ENCODE data around the gene CPNE4. TPM values are rescaled to one million over a fixed set of nuclear protein-coding genes. Genes with fewer than 3 reads are reported as not detected.

The CPNE4 gene
- total RNA-seq, 1 experiment from 2014 or later: 5.7 TPM

GRCh38 chr3:131605916-131606315 lies 428.9 kb downstream of the CPNE4 start:
- H3K4me3 ChIP-seq (ENCODE audit: low read depth, low read length, poor library complexity, severe bottlenecking): no peak overlapping the region
- H3K27me3 ChIP-seq (replicated peaks; ENCODE audit: insufficient read depth, low read depth, low read length, poor library complexity): peaks cover 7% of the 10 kb centered on the region
- intact Hi-C loops (cut with micrococcal nuclease; ENCODE audit: unreplicated experiment): no loop called here
- H3K4me1 ChIP-seq (ENCODE audit: insufficient read depth, low read length, poor library complexity, severe bottlenecking): no peaks in the 10 kb centered on the region
- POLR2A ChIA-PET (ENCODE audit: low non-redundant PET): no interaction called here
- TF ChIP-seq EZH2 (IDR thresholded peaks at IDR 0.05; ENCODE audit: borderline replicate concordance, low read depth, low read length, poor library complexity, severe bottlenecking) (no peak), CTCF (conservative IDR thresholded peaks at IDR 0.05; ENCODE audit: low read depth, low read length) (no peak)
- CTCF ChIA-PET: no interaction called here
- H3K36me3 ChIP-seq (ENCODE audit: insufficient read depth, low read length, poor library complexity, severe bottlenecking): no peaks in the 10 kb centered on the region
- no peaks in the 10 kb centered on the region for H3K9me3 ChIP-seq (ENCODE audit: low read depth, low read length, poor library complexity, severe bottlenecking)
- no TSS peak for BruUV-seq (replicated peaks)
- no peak for DNase-seq (ENCODE audit: low spot score)
- no peak overlapping the region for H3K27ac ChIP-seq (ENCODE audit: low read depth, low read length, poor library complexity, severe bottlenecking)

GRCh38 chr3:131602011-131602779 lies 432.6 kb downstream of the CPNE4 start:
- H3K27me3 ChIP-seq (replicated peaks; ENCODE audit: insufficient read depth, low read depth, low read length, poor library complexity): peaks cover 7% of the 10 kb centered on the region
- POLR2A ChIA-PET (ENCODE audit: low non-redundant PET): interaction anchor here (0.6 kb wide), 1 partner anchor 86 kb away, joined by 4 read pairs; no protein-coding TSS in a partner anchor
- H3K4me1 ChIP-seq (ENCODE audit: insufficient read depth, low read length, poor library complexity, severe bottlenecking): no peaks in the 10 kb centered on the region
- TF ChIP-seq EZH2 (IDR thresholded peaks at IDR 0.05; ENCODE audit: borderline replicate concordance, low read depth, low read length, poor library complexity, severe bottlenecking): no peak
- no peak for TF ChIP-seq CTCF (conservative IDR thresholded peaks at IDR 0.05; ENCODE audit: low read depth, low read length)
- no peak overlapping the region for H3K4me3 ChIP-seq (ENCODE audit: low read depth, low read length, poor library complexity, severe bottlenecking)
- H3K36me3 ChIP-seq (ENCODE audit: insufficient read depth, low read length, poor library complexity, severe bottlenecking): no peaks in the 10 kb centered on the region
- CTCF ChIA-PET: no interaction called here
- H3K9me3 ChIP-seq (ENCODE audit: low read depth, low read length, poor library complexity, severe bottlenecking): no peaks in the 10 kb centered on the region
- BruUV-seq (replicated peaks): no TSS peak
- DNase-seq (ENCODE audit: low spot score): peak; percentile 73
- intact Hi-C loops (cut with micrococcal nuclease; ENCODE audit: unreplicated experiment): no loop called here
- no peak overlapping the region for H3K27ac ChIP-seq (ENCODE audit: low read depth, low read length, poor library complexity, severe bottlenecking)

GRCh38 chr3:131597816-131598215 lies 437.0 kb downstream of the CPNE4 start:
- Histone ChIP-seq H3K9me3 (ENCODE audit: low read depth, low read length, poor library complexity, severe bottlenecking) (no peaks in the 10 kb centered on the region), H3K27ac (ENCODE audit: low read depth, low read length, poor library complexity, severe bottlenecking) (no peak overlapping the region), H3K27me3 (replicated peaks; ENCODE audit: insufficient read depth, low read depth, low read length, poor library complexity) (no peaks in the 10 kb centered on the region), H3K4me3 (ENCODE audit: low read depth, low read length, poor library complexity, severe bottlenecking) (no peak overlapping the region), H3K4me1 (ENCODE audit: insufficient read depth, low read length, poor library complexity, severe bottlenecking) (no peaks in the 10 kb centered on the region), H3K36me3 (ENCODE audit: insufficient read depth, low read length, poor library complexity, severe bottlenecking) (no peaks in the 10 kb centered on the region)
- intact Hi-C loops (cut with micrococcal nuclease; ENCODE audit: unreplicated experiment): no loop called here
- ChIA-PET POLR2A (ENCODE audit: low non-redundant PET) (no interaction called here), CTCF (no interaction called here)
- no peak for TF ChIP-seq CTCF (conservative IDR thresholded peaks at IDR 0.05; ENCODE audit: low read depth, low read length)
- no TSS peak for BruUV-seq (replicated peaks)
- DNase-seq (ENCODE audit: low spot score): no peak

All from A673 (cell line).